HCT116 (cell line): ENCODE measurements around the gene FREY1. TPM values are rescaled to one million over a fixed set of nuclear protein-coding genes. Genes with fewer than 3 reads are reported as not detected.

ENCODE experiments used
- ATAC-seq: fragments of 200-7000 bp; cut with Tn5 transposase; 2 replicates; pipeline ENCODE4 v1.9.1; 2020; ENCODE audit warnings: mild to moderate bottlenecking, moderate library complexity
- BruUV-seq: library from RNA; stranded (reverse); fragments of 400-500 nt; replicated peaks from 2 replicates; lab custom pipeline; 2021; lab: Mats Ljungman, UMichigan
- CTCF ChIA-PET: fragments of 300-600 bp; sonication (Branson Sonifier 250); formaldehyde crosslinking; loops from one replicate; lab custom pipeline; 2021; ENCODE audit warnings: antibody characterized with exemption; lab: Charles Lee
- POLR2A ChIA-PET: fragments of 300-600, 350-600 bp; sonication (Branson Sonifier 250); formaldehyde crosslinking; loops from one replicate; lab custom pipeline; 2021; ENCODE audit warnings: antibody characterized with exemption; lab: Charles Lee
- RAD21 ChIA-PET, 2 experiments: fragments of 300-600 bp; sonication (Branson Sonifier 250); formaldehyde crosslinking; loops; one replicate each; lab custom pipeline; 2023; ENCODE audit warnings: low total read pairs in 2 of 2; ENCODE audit not compliant: uncharacterized antibody in 2 of 2, unreplicated experiment in 2 of 2, low non-redundant PET in 1 of 2; lab: Charles Lee
- DNase-seq: peaks from one replicate; pipeline ENCODE4 v3.0.0-alpha.2; 2010; ENCODE audit warnings: low read depth, low spot score
- H2AFZ ChIP-seq: fragments of 200-600 bp; shearing (Covaris generic), sonication (generic); 2 replicates; pipeline ENCODE4 v1.6.1; 2017; ENCODE audit warnings: low read depth, mixed run types, mixed read lengths, antibody characterized with exemption, low read length; ENCODE audit not compliant: poor library complexity, severe bottlenecking
- H3K27ac ChIP-seq: 2 replicates; pipeline ENCODE4 v1.5.1; 2012; ENCODE audit warnings: low read depth, low read length
- H3K27me3 ChIP-seq: fragments of 200-600 bp; sonication (generic); 2 replicates; pipeline ENCODE4 v1.6.1; 2016; ENCODE audit warnings: mixed run types, low read length, mixed read lengths; ENCODE audit not compliant: insufficient read depth
- H3K36me3 ChIP-seq, 2 experiments: fragments of 200-500 bp in 1 of 2; fragments of 200-600 bp in 1 of 2; sonication (Bioruptor generic) in 1 of 2; sonication (generic) in 1 of 2; 2 replicates each; pipeline versions ENCODE4 v1.5.1 to v1.6.1; 2014 to 2016; ENCODE audit warnings: low read length in 2 of 2, inconsistent platforms in 1 of 2, mixed read lengths in 1 of 2, mixed run types in 1 of 2; ENCODE audit not compliant: insufficient read depth in 2 of 2, control insufficient read depth in 1 of 2
- H3K4me1 ChIP-seq, 2 experiments: fragments of 200-600 bp in 1 of 2; sonication (generic) in 1 of 2; 2 replicates each; pipeline versions ENCODE4 v1.5.1 to v1.6.1; 2012 to 2017; ENCODE audit warnings: low read length in 2 of 2, inconsistent platforms in 1 of 2, mild to moderate bottlenecking in 1 of 2, mixed read lengths in 1 of 2, mixed run types in 1 of 2, moderate library complexity in 1 of 2; ENCODE audit not compliant: insufficient read depth in 2 of 2, control insufficient read depth in 1 of 2
- H3K4me2 ChIP-seq: fragments of 200-600 bp; sonication (generic); 2 replicates; pipeline ENCODE4 v1.6.1; 2017; ENCODE audit warnings: mixed run types, low read length, mixed read lengths
- H3K4me3 ChIP-seq, 2 experiments: fragments of 200-600 bp in 1 of 2; sonication (generic) in 1 of 2; replicated peaks in 1 of 2; 2 replicates each; pipeline ENCODE4 v1.5.1; 2011 to 2016; ENCODE audit warnings: low read length in 2 of 2, control low read depth in 1 of 2, low read depth in 1 of 2, mild to moderate bottlenecking in 1 of 2, mixed read lengths in 1 of 2, mixed run types in 1 of 2
- H3K79me2 ChIP-seq: fragments of 200-600 bp; sonication (generic); 2 replicates; pipeline ENCODE4 v1.6.1; 2017; ENCODE audit warnings: mild to moderate bottlenecking, mixed run types, low read length, moderate library complexity, mixed read lengths; ENCODE audit not compliant: insufficient read depth
- H3K9ac ChIP-seq: fragments of 200-600 bp; sonication (generic); 2 replicates; pipeline ENCODE4 v1.6.1; 2016; ENCODE audit warnings: low read length, mixed read lengths
- H3K9me2 ChIP-seq: fragments of 200-600 bp; sonication (generic), shearing (Covaris generic); 2 replicates; pipeline ENCODE4 v1.6.1; 2017; ENCODE audit warnings: mixed run types, mild to moderate bottlenecking, moderate library complexity; ENCODE audit not compliant: insufficient read depth
- H3K9me3 ChIP-seq, 2 experiments: fragments of 200-500 bp in 1 of 2; fragments of 200-600 bp in 1 of 2; sonication (Bioruptor generic) in 1 of 2; sonication (generic) in 1 of 2; 2 replicates each; pipeline ENCODE4 v1.6.1; 2014 to 2017; ENCODE audit warnings: low read length in 2 of 2, mixed read lengths in 2 of 2, inconsistent platforms in 1 of 2, low read depth in 1 of 2, mild to moderate bottlenecking in 1 of 2, mixed run types in 1 of 2, moderate library complexity in 1 of 2; ENCODE audit not compliant: control insufficient read depth in 1 of 2, insufficient read depth in 1 of 2
- H4K20me1 ChIP-seq: fragments of 200-600 bp; sonication (generic), shearing (Covaris generic); 2 replicates; pipeline ENCODE4 v1.6.1; 2017; ENCODE audit warnings: mixed run types, mild to moderate bottlenecking, moderate library complexity; ENCODE audit not compliant: insufficient read depth
- CBX3 ChIP-seq: IDR thresholded peaks from 2 replicates; pipeline ENCODE4 v1.6.1; 2012; ENCODE audit warnings: low read depth
- CTCF ChIP-seq, 3 experiments: fragments of 200-600 bp in 1 of 3; sonication (generic) in 1 of 3; IDR thresholded peaks in 2 of 3; conservative IDR thresholded peaks in 1 of 3; 2 replicates each; pipeline ENCODE4 v1.5.1; 2012 to 2017; ENCODE audit warnings: low read depth in 2 of 3, low read length in 2 of 3, antibody characterized with exemption in 1 of 3, borderline replicate concordance in 1 of 3, control low read depth in 1 of 3, mild to moderate bottlenecking in 1 of 3, mixed read lengths in 1 of 3, mixed run types in 1 of 3, moderate library complexity in 1 of 3; ENCODE audit not compliant: insufficient read depth in 1 of 3
- EZH2phosphoT487 ChIP-seq: fragments of 200-600 bp; IDR thresholded peaks from 2 replicates; pipeline ENCODE4 v1.6.1; 2018; ENCODE audit warnings: antibody characterized with exemption, borderline replicate concordance
- POLR2A ChIP-seq: IDR thresholded peaks from 2 replicates; pipeline ENCODE4 v1.7.0; 2011; ENCODE audit warnings: borderline replicate concordance; ENCODE audit not compliant: insufficient read depth, insufficient read length; ENCODE audit errors: extremely low read depth
- POLR2AphosphoS5 ChIP-seq: IDR thresholded peaks from 2 replicates; pipeline ENCODE4 v1.6.1; 2011; ENCODE audit warnings: mild to moderate bottlenecking, low read depth, low read length, moderate library complexity
- REST ChIP-seq: IDR thresholded peaks from 2 replicates; pipeline ENCODE4 v1.6.1; 2012; ENCODE audit warnings: low read depth
- SP1 ChIP-seq: IDR thresholded peaks from 2 replicates; pipeline ENCODE4 v1.6.1; 2012; ENCODE audit warnings: low read depth
- SRF ChIP-seq: IDR thresholded peaks from 2 replicates; pipeline ENCODE4 v1.6.1; 2012; ENCODE audit warnings: low read depth
- YY1 ChIP-seq: IDR thresholded peaks from 2 replicates; pipeline ENCODE4 v1.6.1; 2011; ENCODE audit warnings: low read length, low read depth, moderate library complexity, mild to moderate bottlenecking; ENCODE audit not compliant: insufficient replicate concordance; ENCODE audit errors: extremely low read depth
- ZBTB33 ChIP-seq: IDR thresholded peaks from 2 replicates; pipeline ENCODE4 v1.6.1; 2011; ENCODE audit warnings: mild to moderate bottlenecking, low read length, moderate library complexity; ENCODE audit not compliant: insufficient replicate concordance; ENCODE audit errors: extremely low read depth
- ZNF274 ChIP-seq: fragments of 200-500 bp; sonication (Bioruptor generic); IDR thresholded peaks from 2 replicates; pipeline ENCODE4 v1.6.1; 2014; ENCODE audit warnings: mild to moderate bottlenecking, low read depth, low read length, inconsistent platforms
- intact Hi-C: fragments of 100-400 bp; cut with micrococcal nuclease; formaldehyde crosslinking; loops from 2 replicates; pipeline ENCODE4 v1.10.0; 2022
- total RNA-seq: library from RNA; stranded (reverse); gene quantifications from one replicate; pipeline ENCODE4 v1.2.1, GENCODE V29; 2021; ENCODE audit not compliant: unreplicated experiment

FREY1 gene
- total RNA-seq, 1 experiment from 2014 or later = 0.96 TPM

- H3K4me3 ChIP-seq = no peak overlapping the region
- no peaks in the 10 kb centered on the region for H4K20me1 ChIP-seq
- H3K9ac ChIP-seq = no peak overlapping the region
- no peak for DNase-seq
- ChIA-PET POLR2A (no interaction called here), RAD21 (no interaction called here), CTCF (no interaction called here)
- no peaks in the 10 kb centered on the region for H3K9me3 ChIP-seq
- no TSS peak for BruUV-seq
- H3K79me2 ChIP-seq = no peaks in the 10 kb centered on the region
- peaks cover 21 to 24% of the 10 kb centered on the region in 2 experiments for H3K36me3 ChIP-seq
- TF ChIP-seq SP1 (no peak), YY1 (no peak), REST (no peak)
- H2AFZ ChIP-seq = no peak overlapping the region
- H3K4me1 ChIP-seq = no peaks in the 10 kb centered on the region
- ATAC-seq = no peak
- no peaks in the 10 kb centered on the region for H3K9me2 ChIP-seq
- intact Hi-C loops = no loop called here
- no peak overlapping the region for H3K4me2 ChIP-seq
- no peaks in the 10 kb centered on the region for H3K27me3 ChIP-seq
- H3K27ac ChIP-seq = no peak overlapping the region
These were observed 43.0 kb downstream of the FREY1 start for GRCh38 chr11:45864041-45864440.

GRCh38 chr11:45860764-45861510, 46.1 kb downstream of the FREY1 start:
- Histone ChIP-seq H3K9me2 (no peaks in the 10 kb centered on the region), H2AFZ (no peak overlapping the region), H3K9me3 (no peaks in the 10 kb centered on the region), H3K27ac (no peak overlapping the region), H3K79me2 (no peaks in the 10 kb centered on the region), H3K4me3 (no peak overlapping the region), H3K4me2 (no peak overlapping the region), H4K20me1 (no peaks in the 10 kb centered on the region), H3K36me3 (peaks cover 20 to 26% of the 10 kb centered on the region in 2 experiments), H3K4me1 (peaks cover 0 to 5% of the 10 kb centered on the region in 2 experiments; a peak in 1 of 4 replicates), H3K27me3 (no peaks in the 10 kb centered on the region), H3K9ac (no peak overlapping the region)
- no TSS peak for BruUV-seq
- DNase-seq (no peak), ATAC-seq (no peak)
- intact Hi-C loops = no loop called here
- ChIA-PET RAD21 (no interaction called here), POLR2A (no interaction called here), CTCF (no interaction called here)
- no peak for TF ChIP-seq SP1
- no peak for TF ChIP-seq POLR2A
- TF ChIP-seq POLR2AphosphoS5 = no peak
- TF ChIP-seq CBX3 = no peak
- TF ChIP-seq SRF = no peak
- no peak for TF ChIP-seq ZBTB33
- TF ChIP-seq CTCF (IDR thresholded peaks at IDR 0.05 in 2 of 3, conservative IDR thresholded peaks at IDR 0.05 in 1 of 3; ENCODE audit: borderline replicate concordance in 1 of 3, insufficient read depth in 1 of 3, low read depth in 2 of 3, low read length in 2 of 3) = no peak
- TF ChIP-seq ZNF274 = no peak
- TF ChIP-seq EZH2phosphoT487 = no peak
